Activated naive CD4-positive, alpha-beta T cell treated with anti-CD3 and anti-CD28 coated beads, Interleukin-2, amount 50 U/mL, for 16 hours (primary cell): ENCODE results near the gene DGKG.

Experiments
- DNase-seq: peaks from one replicate; pipeline ENCODE4 v3.0.0-alpha.2; 2020

The DGKG gene

DNA sequence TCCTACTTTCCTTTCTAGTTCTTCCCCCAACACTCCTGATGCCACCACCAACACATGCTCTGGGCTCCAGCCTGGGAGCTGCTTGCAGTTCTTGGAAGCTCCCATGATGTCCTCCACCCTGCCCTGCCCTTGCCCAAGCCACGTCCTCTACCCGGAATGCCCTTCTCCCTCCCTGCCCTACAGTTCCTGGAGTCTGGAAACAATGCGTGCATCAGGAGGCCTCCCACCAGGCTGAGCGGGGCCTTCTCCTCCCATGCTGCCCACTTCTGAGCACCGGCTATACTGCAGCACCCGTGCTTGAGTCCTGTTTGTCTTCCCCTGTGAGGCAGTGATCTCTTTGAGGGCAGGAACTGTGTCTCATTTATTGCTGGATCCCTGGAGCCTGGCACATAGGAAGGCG lies 44.6 kb downstream of the DGKG start:
- no peak for DNase-seq

DNA sequence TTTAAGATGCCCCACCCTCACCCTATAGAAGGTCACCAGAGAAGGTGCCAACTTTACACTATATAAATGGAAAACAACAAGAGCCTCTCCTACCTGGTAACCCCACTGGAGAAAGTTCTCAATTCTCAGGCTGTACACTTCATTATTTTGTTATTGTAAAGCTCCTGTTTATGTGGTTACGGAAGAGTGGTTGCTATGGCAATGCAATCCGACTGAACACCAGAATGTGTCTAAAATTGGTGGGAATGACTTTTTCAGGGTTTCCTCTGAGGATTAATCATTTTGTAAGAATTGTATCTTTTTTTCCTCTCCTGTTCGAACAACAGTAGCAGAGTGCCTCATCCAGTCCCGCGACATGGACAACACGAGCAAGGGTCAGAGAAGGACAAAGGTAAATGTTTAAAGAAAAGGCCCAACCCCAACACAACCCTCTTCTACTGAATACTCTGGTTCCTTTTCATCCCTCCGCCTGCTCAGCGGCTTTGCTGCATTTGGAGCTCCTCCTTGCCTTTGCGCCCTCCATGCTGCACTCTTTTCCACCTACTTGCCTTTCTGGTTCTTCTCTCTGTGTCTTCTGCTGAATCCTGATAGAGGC lies 45.3 kb downstream of the DGKG start:
- no peak for DNase-seq

DNA sequence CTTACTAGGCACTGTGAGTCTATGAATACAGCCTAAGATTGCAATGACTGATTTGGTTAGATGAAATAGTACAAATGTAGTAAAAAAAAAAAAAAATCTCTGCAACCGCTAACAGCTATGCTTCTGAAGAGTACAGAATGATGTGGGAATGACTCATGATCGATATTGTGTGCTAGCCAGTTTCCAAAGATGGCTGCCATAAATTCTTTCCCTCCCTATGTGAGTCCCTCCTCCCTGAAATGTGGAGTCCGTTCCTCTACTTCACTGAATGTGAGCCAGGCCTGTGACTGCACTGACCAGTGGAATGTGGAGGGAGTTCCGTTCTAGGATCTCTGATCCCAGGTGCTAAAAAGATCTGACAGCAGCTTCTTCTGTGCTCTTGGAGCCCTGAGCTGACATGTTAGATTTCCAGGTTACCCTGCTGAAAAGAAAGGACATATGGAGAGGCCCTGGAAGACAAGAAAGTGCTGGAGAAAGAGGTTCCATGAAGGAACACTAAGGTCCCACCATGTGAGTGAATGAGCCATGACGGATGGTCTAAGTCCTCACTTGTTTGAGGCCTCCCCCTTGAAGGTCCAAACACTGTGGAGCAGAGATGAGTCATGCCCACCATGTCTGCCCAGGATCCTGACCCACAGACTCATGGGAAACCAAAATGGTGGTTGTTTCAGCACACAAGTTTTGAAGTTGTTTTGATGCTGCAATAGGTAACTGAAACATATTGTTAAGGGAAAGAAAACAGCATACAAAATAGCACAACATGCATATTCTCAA lies 46.3 kb downstream of the DGKG start:
- no peak for DNase-seq

DNA sequence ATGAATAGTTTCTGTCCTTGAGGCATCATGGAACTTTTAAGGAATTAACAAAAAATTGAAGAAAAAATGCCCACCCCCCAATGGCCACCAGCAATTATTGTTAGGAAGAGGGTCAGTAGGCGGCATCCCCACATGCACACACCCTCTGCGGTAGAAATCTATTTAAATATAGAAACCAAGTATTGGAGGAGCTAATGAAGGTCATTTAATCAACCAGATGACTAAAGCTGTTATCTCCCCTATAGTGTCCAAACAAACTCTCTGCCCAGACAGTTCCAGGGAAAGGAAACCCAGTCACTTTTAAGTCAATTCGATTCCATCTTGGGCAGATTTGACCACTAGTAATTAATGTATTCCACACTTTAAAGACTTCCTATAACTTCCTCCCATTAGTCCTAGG lies 47.1 kb downstream of the DGKG start:
- no peak for DNase-seq

DNA sequence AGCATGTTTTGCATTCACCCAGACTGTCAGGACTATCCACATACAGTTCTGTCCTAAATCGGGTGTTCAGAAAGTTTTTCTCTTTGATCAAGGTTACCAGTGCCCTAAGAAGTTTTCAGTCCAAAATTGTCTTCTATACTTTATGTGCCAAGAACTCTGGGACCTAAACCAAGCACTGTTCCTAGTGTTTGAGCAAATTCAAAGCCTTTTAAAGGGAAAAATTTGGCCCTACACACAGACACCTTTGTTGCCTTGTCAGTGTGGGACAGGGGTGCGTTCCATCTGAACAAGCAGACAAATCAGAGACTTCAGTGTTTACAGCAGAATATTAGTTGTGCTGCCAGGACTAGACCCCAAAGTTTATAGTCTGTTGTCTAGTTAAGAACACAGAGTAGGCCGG lies 50.6 kb downstream of the DGKG start:
- DNase-seq = no peak

DNA sequence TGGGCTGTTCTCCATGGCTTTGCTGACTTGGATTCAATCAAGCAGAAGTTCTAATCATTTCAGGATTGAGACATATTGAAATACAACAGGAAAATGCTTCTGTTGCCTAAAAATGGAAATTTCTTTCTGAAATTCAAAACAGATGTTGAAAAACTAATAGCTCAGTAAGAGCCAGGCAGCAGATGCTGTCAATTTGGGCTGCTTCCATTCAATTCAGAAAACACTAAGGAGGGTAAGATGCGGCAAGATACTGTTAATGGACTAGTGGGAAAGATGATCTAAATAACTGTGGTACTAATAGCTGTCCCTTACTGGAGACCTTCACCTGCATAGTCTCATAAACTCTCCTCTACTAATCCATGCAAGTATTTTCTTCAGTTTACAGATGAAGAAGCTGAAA lies 53.5 kb downstream of the DGKG start:
- DNase-seq = no peak

DNA sequence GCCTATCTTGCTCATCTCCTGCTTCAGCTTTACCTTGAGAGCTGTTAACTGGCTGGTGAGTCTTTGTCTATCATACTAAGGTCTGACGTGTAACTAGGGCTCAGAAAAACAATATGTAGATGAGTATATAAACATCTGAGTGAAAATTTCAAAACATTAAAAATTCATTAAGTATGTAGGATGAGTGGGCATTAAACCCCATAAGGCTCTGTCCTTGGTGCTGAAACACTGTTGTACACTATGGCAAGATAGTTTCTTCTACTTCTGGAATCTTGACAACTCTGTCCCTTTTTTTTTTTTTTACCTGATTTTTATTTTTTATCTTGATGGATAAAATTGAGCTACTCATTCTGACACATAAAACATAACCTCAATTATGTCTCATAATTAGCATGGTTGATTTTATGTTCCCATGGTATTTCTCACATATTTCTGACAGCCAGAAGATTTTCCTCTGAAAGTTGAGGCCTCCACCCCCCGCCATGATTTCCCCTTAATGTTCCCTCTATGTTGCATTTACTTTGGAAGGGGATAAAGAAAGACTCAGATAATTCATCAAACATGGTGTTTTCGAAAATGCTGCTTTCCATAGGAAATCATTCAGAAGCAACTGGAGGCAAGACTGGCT lies 54.3 kb downstream of the DGKG start:
- DNase-seq = no peak

DNA sequence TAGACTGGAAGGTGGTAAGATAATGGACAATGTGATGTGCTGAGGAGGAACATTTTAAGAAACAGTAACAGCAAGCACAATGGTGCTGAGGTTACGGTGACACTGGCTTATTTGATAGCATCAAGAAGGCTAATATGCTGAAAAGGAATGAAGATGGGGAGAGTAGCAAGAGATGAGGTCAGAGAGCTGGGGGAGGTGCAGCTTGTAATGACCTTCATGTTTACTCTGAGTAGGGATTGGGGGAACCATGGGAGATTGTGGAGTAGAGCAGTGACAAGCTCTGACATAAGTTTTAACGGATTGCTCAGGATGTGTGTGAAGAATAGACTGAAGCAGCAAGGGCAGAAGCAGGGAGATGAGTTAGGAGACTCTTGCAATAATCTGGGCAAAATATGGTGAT lies 56.7 kb downstream of the DGKG start:
- no peak for DNase-seq

DNA sequence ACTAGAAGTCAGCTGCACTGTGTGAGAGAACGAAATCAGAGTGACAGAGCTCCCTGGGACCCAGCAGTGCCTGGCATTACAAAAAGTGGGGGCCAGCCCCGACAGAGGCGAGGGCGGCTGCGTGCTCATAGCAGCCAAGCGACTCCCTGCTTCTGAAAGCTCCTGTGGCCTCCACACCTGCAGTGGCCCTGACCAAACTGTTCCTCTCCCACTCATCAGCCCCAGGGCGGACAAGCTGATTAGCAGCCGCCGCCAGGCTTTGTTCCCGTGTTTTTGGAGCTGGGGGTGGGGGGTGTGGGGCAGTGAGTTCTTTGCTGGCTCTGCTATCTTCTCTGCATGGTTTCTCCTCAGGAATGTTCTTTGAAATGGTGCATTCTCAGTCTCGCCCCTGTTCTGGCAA lies 58.1 kb downstream of the DGKG start:
- no peak for DNase-seq

DNA sequence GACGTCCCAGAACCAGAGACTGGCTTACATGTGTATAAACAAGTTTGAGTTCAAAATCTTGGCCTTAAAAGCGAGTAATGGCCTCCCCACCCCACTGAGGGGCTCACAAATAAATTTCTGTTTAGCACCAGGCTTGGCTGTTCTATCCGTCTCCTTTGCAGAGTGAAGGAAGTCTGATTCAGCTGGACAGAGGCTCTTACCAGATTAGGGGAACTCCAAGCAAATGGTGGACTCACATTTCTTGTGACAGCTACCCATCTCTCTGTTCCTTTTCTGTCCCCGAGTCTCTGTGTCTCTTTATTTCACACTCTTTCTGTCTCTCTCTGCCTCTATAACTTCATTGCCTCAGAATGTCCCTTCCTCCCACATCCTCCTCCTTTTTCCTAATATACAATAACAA lies 62.7 kb downstream of the DGKG start:
- no peak for DNase-seq

DNA sequence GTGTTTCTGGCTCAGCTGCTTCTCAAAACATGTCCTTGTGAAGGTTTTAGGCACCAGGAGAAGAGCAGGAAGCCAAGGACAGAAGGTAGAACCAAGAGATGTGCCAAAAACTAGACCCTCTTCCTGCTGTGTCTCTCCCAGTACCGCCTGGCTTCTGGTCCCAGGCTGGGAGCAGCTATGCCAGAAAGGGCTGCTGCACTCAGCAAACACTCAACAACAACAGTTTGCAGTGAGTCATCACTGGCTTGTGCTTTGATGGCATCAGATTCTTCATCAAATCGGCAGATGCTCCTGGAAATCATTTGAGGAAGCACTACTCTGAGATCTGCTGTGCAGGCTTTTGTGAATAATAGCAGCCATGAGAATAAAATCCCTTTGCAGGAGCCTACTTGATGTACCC lies 63.2 kb downstream of the DGKG start:
- no peak for DNase-seq

DNA sequence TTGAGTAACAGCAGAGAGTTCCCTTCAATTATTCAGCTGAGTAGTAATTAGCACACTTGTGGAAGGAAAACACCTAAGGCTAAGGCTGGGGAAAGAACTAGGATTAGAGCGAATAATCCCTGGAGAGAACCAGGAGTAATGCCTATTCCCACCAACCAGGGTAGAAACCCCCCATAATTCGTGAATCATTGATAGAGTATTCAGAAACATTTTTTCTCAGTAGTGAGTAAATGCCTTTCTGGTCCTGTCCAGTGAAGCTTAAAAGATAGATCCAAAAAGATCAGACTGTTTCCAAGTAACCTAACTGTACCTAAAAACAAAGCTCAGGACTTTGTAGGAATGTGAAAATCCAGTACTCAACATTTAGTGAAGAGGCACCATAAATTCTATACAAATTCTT lies 71.2 kb downstream of the DGKG start:
- DNase-seq = no peak

DNA sequence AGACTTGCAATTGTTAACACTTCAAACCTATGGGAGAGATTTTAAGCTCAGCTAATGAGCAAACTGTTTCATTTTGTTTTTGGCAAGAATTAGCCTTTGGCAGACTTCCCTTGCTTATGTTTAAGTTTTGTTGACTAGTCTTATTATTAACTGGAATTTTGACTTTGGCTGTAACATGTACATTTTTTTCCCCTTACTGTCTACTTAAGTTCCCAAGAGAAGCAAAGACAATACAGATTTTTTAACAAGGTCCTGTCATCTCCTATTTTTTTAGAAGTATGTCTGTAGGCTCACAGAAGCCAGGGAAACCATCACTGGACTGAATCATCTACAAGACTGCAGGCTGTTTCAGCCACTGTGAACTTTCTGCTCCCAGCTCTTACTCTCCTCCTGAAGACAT lies 74.3 kb downstream of the DGKG start:
- DNase-seq = no peak

DNA sequence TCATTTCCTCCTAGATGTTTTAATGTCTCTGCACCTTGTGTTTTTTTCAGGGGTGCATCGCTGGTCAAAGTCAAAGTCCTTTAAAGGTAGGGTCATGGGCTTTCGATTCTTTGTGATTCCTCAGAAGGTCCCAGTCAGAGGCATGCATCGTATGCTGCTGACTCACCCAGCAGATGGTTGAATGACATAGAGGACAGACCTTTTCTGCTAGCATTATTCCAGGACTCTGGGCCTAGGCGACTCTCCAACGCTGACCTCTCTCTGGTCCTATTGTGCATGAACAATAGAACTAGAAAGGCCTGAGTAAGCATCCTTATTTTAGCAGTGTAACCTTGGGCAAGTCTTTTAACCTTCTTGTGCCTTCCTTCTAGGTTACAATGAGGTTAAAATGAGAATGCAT lies 75.9 kb downstream of the DGKG start:
- DNase-seq = no peak

DNA sequence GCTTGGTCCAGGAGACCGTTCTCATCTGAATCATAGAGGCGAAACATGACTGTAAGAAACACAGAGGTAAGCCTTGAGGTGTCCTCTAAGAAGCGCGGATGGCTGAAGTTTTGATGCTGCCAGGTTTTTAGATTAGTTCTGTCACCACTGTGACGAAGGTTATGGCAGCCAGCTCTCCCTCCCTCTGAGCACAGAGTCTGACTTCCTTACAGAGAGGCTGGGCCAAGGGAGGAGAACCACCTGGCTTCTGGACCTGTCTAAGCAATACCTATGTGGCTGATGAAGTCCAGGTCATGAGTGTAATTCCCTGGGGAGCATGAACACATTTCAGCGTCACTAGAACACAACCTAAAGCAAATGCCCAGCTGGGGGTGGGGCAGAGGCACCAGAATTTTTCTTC lies 77.4 kb downstream of the DGKG start:
- DNase-seq = no peak

DNA sequence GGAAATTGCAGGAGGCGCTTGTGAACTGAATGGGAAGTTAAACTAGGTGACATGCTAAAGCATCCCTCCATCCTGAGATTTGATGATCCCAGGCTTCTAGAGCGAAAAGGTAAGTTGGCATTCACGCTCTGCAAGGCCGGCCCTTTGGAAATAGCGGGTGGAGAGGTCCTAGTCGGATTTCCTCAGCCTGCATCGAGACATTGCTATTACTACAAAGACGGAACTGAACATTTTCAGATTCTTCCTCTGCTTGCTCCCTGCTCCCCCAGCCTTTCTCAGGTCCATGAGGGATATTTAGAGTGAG lies 77.7 kb downstream of the DGKG start:
- no peak for DNase-seq

DNA sequence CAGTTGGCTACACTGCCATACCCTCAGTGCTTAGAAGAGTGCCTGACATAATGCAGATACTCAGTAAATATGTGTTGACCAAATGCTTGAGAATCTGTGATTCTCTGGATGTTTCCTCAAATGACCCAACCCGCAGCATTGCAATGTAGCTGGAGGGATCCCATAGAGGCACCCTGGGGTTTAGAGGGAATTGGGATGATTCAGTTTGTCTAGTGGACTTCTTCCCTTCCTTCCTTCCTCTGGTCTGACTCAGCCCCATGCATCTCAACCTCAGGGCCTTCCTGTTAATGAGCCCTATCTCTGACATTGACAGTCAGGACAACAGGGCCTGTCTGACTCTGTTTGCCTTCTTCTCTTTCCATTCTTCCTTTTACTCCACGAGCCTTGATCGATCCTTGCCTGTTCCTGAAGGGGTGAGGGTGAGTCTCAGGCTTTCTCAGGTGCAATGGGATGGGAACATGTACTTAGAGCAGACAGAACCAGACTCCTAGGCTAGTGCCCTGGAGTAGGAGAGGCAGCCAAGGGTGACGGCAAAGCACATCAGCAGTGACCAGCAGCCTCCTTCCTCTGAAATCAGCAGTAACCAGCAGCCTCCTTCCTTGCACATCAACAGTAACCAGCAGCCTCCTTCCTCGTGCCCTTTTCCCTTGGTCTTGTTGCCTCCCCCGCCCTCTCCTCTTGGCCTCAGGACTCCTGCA lies 78.2 kb downstream of the DGKG start:
- no peak for DNase-seq

DNA sequence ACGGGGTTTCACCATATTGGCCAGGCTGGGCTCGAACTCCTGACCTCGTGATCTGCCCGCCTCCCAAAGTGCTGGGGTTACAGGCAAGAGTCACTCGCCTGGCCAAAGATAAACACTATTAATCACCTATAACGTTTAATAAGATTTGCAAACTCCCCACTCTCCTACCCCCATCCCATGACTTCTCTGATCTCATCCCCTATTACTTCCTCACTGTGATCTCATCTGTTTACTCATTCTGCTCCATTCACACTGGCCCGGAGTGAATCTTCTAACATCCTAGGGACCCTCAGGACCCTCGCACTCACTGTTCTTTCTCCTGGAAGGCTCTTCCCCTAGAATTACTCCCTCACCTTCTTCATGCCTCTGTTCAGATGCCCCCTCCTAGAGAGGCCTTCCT lies 78.9 kb downstream of the DGKG start:
- DNase-seq = no peak

DNA sequence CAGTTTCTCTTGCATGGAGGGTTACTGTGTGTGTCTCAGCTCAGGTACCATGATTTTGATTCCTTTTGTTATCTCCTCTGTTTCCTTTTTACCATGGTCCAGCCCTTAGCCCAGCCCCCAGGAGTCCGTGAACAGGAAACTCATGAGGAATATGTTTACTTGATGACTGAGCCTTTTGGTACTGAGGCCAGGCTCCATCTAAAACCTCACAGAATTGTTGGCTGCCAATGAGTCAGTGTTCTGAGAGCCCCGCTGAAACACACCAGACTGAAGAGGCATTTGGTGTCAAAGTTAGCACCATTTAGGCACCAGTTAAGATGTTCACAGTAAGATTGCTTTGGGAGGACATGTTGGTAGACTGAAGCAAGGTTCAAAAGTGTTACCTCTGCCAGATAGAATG lies 80.9 kb downstream of the DGKG start:
- DNase-seq = no peak

DNA sequence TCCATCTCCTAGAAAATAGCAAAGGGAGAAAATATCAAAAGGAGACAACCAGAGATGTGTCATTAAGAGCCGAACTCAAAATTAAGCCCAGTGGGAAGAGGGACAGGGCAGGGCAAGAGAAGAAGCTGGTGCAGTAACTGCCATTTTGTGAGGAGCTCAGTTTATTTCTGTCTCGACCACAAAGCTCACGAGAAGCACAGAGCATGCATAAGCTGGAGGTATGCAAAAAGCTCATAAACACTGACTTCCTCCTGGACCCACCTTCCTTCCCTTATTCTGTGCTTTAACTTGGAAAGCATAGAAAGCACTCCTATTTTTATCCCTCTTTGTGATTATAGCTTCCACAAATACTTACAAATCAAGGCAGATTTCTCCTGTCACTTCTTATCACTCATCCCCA lies 81.3 kb downstream of the DGKG start:
- no peak for DNase-seq

DNA sequence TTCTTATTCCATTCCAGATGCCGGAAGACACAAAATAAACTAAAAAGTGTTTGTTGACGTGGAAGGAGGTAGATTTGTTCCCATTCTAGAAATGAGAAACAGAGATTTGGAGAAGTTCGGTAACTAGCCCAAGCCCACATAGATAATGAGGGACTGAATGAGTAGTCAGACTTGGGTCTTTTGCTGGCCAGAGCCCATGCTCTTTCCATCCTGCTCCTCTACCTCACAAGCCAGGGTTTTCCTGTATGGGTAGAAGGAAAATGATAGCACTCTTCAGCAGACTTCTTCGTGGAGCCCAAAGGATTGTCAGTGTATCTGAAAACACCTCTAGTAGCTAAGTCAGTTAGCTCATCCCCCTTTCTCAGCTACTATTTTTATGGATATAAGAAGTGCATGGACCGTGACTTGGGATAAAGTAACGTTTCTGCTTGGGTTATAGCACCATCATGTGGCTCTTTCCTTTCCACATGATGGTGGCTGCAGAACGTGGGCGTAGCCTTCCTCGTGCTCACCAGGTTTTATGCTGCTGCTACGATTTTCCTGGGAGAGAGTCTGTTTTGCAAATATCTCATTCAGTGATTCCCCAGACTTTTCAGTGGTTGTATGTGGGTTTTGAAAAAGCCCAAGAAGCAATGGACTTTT lies 84.6 kb downstream of the DGKG start:
- DNase-seq = no peak

DNA sequence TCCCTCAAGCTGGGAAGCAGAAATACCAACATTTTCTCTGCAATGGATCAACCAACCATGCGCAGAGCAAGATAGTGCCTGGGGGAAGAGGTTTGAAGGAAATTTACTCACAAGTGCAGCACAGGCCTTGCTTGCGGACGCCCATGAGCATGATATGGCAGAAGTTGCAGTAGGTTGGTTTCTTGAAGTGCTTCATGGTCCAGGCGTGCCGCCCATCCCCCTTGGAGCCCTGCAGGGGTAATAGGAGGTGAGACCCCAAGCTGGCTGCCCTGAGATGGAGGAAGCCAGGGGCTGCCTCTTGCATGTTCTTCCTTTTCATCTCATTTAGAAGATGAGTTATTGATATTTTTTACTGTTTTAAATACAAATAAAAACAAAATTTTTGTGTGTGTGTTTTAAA lies 86.6 kb downstream of the DGKG start:
- DNase-seq = no peak

DNA sequence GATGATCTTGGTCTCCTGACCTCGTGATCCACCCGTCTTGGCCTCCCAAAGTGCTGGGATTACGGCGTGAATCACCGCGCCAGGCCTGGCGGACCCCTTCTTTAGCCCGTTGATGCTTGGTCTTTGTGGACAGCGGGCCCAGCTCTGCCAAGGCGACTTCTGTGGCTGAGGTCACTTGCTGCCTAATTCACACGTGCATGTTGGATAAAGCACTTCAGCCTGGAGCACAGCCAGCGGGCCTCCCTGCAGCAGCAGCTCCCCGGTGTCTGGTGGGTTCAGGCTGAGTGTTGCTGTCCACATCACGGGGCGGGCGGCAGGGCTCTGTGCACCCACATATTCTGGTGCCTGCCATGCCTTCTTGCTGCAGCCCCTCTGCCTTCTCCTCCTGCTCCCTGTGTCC lies 88.4 kb downstream of the DGKG start:
- no peak for DNase-seq

DNA sequence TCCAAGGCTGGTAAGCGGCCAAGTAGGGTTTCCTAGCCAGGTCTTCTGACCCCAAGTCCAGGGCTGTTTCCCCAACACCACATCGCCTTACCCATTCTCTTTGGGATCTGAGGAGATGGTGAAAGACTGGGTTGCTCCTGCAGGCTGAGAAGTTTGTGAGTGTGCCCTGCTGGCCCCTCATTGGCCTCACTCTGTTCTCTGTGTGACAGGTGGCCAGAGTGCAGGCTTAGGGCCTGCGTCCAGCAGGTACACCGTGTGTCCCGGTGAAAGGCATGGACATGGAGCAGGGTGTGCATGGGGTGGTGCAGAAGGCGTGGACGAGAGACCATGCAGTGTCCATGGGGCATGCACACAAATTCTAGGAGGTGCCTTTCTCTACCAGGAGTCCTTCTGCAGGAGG lies 91.3 kb downstream of the DGKG start:
- DNase-seq = no peak
